Glutamatergic neuron (in vitro differentiated cells): Measurements from ENCODE around the gene SOX18. TPM values are rescaled to one million over a fixed set of nuclear protein-coding genes. Genes with fewer than 3 reads are reported as not detected.
A peak's percentile ranks its signal among the peaks of the same experiment; 100 is the strongest.

Experiments
- DNase-seq: peaks from one replicate; pipeline ENCODE4 v3.0.0; 2022
- H3K27ac Mint-ChIP-seq: one replicate; pipeline ENCODE4 v1.8.0; 2020; ENCODE audit warnings: mild to moderate bottlenecking, mixed read lengths, inconsistent platforms; ENCODE audit not compliant: unreplicated experiment
- H3K27me3 Mint-ChIP-seq: one replicate; pipeline ENCODE4 v1.8.0; 2020; ENCODE audit warnings: mild to moderate bottlenecking, moderate library complexity, mixed read lengths, inconsistent platforms; ENCODE audit not compliant: unreplicated experiment
- H3K36me3 Mint-ChIP-seq: one replicate; pipeline ENCODE4 v1.8.0; 2020; ENCODE audit warnings: mild to moderate bottlenecking, mixed read lengths, inconsistent platforms; ENCODE audit not compliant: unreplicated experiment
- H3K4me1 Mint-ChIP-seq: one replicate; pipeline ENCODE4 v1.8.0; 2020; ENCODE audit warnings: mild to moderate bottlenecking, low read depth, mixed read lengths, inconsistent platforms; ENCODE audit not compliant: unreplicated experiment
- H3K4me3 Mint-ChIP-seq: one replicate; pipeline ENCODE4 v1.8.0; 2020; ENCODE audit warnings: mild to moderate bottlenecking, mixed read lengths, inconsistent platforms; ENCODE audit not compliant: unreplicated experiment
- H3K9me3 Mint-ChIP-seq: one replicate; pipeline ENCODE4 v1.8.0; 2020; ENCODE audit warnings: mild to moderate bottlenecking, moderate library complexity, mixed read lengths, inconsistent platforms; ENCODE audit not compliant: unreplicated experiment
- total RNA-seq: library from RNA; stranded (reverse); fragmentation: NEBNext Ultra II Directional; extraction: Animal tissue kit (Norgen Biotek cat#: 25700); gene quantifications from one replicate; pipeline ENCODE4 v1.2.1, GENCODE V29; 2021; ENCODE audit not compliant: unreplicated experiment
- TF ChIP-seq, protein P1 (sequence below): fragments of 200-600 bp; sonication (generic); IDR thresholded peaks from one replicate; pipeline ENCODE4 v1.5.0; 2021; ENCODE audit not compliant: partially characterized antibody, unreplicated experiment

Gene SOX18
- total RNA-seq, 1 donor from 2014 or later, result 0.66 TPM

DNA sequence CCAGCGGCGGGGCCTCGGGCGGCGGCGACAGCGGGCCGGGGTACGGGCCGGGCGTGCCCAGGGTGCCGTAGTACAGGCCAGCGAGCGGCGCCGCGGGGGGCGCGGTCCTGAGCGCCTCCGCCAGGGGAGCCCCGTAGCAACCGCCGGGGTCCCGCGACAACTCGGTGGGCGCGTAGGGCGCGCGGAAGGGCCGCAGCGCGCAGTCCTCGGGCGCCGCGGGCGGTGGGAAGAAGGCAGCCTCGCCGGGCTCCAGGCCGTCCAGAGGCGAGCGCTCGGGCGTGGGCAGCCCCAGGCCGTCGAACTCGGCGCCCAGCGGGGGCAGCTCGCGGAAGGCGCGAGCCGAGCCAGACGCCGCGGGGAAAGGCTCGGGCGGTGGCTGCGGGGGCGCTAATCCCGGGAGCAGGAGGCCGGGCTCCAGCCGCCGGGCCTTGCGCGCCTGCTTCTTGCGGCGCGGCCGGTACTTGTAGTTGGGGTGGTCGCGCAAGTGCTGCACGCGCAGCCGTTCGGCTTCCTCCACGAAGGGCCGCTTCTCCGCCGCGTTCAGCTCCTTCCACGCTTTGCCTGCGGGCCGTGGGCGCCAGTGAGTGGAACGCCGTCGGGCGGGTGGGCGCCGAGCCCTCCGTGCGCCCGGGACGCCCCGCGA, 916 bp downstream of the SOX18 start:
- H3K36me3 Mint-ChIP-seq, result no peaks in the 10 kb centered on the region
- DNase-seq, result no peak
- H3K9me3 Mint-ChIP-seq, result peaks cover 3% of the 10 kb centered on the region
- H3K4me1 Mint-ChIP-seq, result peaks cover 15% of the 10 kb centered on the region
- H3K27me3 Mint-ChIP-seq, result peaks cover 22% of the 10 kb centered on the region
- TF ChIP-seq, protein P1, sequence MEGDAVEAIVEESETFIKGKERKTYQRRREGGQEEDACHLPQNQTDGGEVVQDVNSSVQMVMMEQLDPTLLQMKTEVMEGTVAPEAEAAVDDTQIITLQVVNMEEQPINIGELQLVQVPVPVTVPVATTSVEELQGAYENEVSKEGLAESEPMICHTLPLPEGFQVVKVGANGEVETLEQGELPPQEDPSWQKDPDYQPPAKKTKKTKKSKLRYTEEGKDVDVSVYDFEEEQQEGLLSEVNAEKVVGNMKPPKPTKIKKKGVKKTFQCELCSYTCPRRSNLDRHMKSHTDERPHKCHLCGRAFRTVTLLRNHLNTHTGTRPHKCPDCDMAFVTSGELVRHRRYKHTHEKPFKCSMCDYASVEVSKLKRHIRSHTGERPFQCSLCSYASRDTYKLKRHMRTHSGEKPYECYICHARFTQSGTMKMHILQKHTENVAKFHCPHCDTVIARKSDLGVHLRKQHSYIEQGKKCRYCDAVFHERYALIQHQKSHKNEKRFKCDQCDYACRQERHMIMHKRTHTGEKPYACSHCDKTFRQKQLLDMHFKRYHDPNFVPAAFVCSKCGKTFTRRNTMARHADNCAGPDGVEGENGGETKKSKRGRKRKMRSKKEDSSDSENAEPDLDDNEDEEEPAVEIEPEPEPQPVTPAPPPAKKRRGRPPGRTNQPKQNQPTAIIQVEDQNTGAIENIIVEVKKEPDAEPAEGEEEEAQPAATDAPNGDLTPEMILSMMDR, result no peak
- no peak overlapping the region for H3K4me3 Mint-ChIP-seq
- no peak overlapping the region for H3K27ac Mint-ChIP-seq

DNA sequence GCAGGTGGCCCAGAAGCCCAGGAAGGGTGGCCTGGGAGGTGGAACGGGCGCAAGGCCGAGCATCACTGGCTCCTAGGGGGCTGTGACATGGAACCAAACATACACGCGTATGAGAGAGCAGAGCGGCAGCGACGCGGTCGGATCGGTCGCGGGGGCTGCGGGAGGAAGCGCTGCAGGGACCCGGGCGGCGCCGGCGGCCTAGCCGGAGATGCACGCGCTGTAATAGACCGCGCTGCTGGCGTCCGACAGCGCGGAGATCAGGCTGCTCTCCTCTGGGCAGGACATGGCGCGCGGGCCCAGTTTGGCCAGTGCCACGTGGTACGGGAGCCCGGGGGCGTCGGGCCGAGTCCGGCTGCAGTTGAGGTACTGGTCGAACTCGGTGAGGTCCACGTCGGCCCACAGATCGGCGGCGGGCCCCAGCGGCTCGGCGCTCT, 1.5 kb downstream of the SOX18 start:
- peaks cover 14% of the 10 kb centered on the region for H3K4me1 Mint-ChIP-seq
- H3K36me3 Mint-ChIP-seq, result no peaks in the 10 kb centered on the region
- no peak overlapping the region for H3K27ac Mint-ChIP-seq
- H3K9me3 Mint-ChIP-seq, result peaks cover 4% of the 10 kb centered on the region
- TF ChIP-seq, protein P1, result no peak
- no peak for DNase-seq
- H3K27me3 Mint-ChIP-seq, result peaks cover 19% of the 10 kb centered on the region
- no peak overlapping the region for H3K4me3 Mint-ChIP-seq

DNA sequence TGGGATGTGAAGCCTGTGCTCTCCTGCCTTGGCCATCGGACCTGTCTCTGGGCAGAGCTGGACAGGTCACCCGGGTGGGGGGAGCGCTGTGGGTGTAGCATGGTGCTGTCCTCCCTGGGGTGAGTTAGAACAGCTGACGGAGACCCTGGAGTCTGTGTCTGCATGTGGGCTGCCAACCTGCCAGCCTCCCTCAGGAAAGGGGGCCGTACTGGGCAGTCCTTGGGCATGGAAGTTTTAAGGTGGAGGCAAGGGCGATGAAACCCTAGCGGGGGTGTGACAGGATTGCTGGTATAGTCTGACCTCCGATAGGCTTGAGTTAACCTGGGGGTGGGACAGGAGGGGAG, 2.4 kb downstream of the SOX18 start:
- Mint-ChIP-seq H3K27ac (no peak overlapping the region), H3K4me3 (no peak overlapping the region), H3K27me3 (peaks cover 19% of the 10 kb centered on the region), H3K9me3 (peaks cover 4% of the 10 kb centered on the region), H3K4me1 (peaks cover 14% of the 10 kb centered on the region), H3K36me3 (no peaks in the 10 kb centered on the region)
- no peak for DNase-seq
- TF ChIP-seq, protein P1, result no peak

DNA sequence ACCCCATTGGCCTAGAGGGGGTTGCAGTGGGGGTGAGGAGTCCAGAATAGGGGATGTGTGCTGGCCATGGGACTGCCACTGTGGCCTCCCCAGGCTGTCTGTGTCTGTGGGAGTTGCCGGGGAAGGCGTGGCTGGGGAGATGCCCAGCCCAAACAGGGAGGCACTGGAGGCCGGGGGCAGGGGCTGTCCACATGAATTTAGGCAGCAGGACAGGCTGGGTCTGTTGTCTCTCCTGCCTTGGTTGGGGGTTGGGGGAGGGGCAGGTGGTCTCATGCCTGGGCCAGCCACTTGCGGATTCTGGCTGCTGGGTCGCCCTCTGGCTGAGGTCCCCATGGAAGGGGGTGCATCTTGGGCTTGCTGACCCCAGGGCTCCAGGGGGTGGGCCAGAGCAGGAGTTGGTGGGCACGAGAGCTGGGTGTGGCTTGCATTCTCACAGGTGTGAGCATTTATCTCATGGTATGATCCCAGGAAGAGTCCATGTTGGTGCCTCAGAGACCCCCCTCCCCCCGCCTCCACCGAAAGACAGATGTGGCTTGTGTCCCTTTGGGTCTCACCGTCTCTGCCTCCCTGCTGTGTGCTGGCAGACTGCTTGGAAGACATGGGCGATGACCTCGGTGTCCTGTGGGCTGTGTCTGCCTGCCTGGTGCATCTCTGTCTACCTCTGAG, 4.0 kb downstream of the SOX18 start:
- H3K36me3 Mint-ChIP-seq, result no peaks in the 10 kb centered on the region
- H3K27ac Mint-ChIP-seq, result no peak overlapping the region
- peak overlapping the region; percentile 11 for H3K4me3 Mint-ChIP-seq
- TF ChIP-seq, protein P1, result no peak
- no peak for DNase-seq
- peaks cover 4% of the 10 kb centered on the region for H3K9me3 Mint-ChIP-seq
- peaks cover 15% of the 10 kb centered on the region for H3K4me1 Mint-ChIP-seq
- H3K27me3 Mint-ChIP-seq, result peaks cover 21% of the 10 kb centered on the region
